Gastrocnemius medialis (tissue), 4 donors: ENCODE results near the gene GUCA1C.

Source experiments
- POLR2A ChIP-seq, 2 donors: fragments of 450-650 bp; IDR thresholded peaks; one replicate each; pipeline ENCODE4 v1.6.1; 2017; ENCODE audit warnings: antibody characterized with exemption in 2 of 2, mild to moderate bottlenecking in 2 of 2, moderate library complexity in 2 of 2
- TF ChIP-seq, protein P1 (sequence below), 5 experiments: fragments of 450-650 bp in 3 of 5; fragments of 200-600 bp in 2 of 5; sonication (generic) in 2 of 5; IDR thresholded peaks in 4 of 5; conservative IDR thresholded peaks in 1 of 5; 1 replicate in 4 of 5; 2 replicates in 1 of 5; pipeline ENCODE4 v1.5.1; 2016 to 2019; ENCODE audit warnings: antibody characterized with exemption in 5 of 5, mild to moderate bottlenecking in 3 of 5, moderate library complexity in 3 of 5

DNA sequence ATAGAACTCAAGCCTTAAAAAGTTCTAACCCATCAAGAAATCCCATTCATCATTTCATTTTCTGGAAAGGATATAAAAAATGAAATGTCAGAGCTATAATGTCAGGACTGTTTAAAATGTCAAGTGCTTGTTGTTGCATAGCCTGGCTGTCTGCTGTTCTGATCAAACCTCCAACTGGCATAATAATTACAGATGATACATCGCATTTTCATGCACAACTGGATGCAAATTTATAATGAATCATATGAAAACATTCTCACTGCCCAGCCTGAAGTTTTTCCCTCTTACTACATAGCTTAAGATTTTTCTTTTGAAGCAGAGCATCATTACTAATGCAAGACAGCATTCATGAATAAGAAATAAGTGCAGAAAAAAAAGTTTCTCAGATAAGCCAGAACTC, 46.5 kb downstream of the GUCA1C start:
- TF ChIP-seq POLR2A (IDR thresholded peaks at IDR 0.05), result no peak
- TF ChIP-seq, protein P1, sequence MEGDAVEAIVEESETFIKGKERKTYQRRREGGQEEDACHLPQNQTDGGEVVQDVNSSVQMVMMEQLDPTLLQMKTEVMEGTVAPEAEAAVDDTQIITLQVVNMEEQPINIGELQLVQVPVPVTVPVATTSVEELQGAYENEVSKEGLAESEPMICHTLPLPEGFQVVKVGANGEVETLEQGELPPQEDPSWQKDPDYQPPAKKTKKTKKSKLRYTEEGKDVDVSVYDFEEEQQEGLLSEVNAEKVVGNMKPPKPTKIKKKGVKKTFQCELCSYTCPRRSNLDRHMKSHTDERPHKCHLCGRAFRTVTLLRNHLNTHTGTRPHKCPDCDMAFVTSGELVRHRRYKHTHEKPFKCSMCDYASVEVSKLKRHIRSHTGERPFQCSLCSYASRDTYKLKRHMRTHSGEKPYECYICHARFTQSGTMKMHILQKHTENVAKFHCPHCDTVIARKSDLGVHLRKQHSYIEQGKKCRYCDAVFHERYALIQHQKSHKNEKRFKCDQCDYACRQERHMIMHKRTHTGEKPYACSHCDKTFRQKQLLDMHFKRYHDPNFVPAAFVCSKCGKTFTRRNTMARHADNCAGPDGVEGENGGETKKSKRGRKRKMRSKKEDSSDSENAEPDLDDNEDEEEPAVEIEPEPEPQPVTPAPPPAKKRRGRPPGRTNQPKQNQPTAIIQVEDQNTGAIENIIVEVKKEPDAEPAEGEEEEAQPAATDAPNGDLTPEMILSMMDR (IDR thresholded peaks at IDR 0.05 in 4 of 5, conservative IDR thresholded peaks at IDR 0.05 in 1 of 5), result no peak
